NCI-H82 treated with DMSO at 0.1 percent for 48 hours (cell line): Measurements from ENCODE around the gene SDCCAG8.

ENCODE experiments used
- DNase-seq: peaks from one replicate; lab custom pipeline; 2025; ENCODE audit not compliant: unreplicated experiment; lab: John Stamatoyannopoulos, UW

Gene SDCCAG8

GRCh38 chr1:243416495-243416894 lies 160.7 kb downstream of the SDCCAG8 start:
- DNase-seq: no peak

DNA sequence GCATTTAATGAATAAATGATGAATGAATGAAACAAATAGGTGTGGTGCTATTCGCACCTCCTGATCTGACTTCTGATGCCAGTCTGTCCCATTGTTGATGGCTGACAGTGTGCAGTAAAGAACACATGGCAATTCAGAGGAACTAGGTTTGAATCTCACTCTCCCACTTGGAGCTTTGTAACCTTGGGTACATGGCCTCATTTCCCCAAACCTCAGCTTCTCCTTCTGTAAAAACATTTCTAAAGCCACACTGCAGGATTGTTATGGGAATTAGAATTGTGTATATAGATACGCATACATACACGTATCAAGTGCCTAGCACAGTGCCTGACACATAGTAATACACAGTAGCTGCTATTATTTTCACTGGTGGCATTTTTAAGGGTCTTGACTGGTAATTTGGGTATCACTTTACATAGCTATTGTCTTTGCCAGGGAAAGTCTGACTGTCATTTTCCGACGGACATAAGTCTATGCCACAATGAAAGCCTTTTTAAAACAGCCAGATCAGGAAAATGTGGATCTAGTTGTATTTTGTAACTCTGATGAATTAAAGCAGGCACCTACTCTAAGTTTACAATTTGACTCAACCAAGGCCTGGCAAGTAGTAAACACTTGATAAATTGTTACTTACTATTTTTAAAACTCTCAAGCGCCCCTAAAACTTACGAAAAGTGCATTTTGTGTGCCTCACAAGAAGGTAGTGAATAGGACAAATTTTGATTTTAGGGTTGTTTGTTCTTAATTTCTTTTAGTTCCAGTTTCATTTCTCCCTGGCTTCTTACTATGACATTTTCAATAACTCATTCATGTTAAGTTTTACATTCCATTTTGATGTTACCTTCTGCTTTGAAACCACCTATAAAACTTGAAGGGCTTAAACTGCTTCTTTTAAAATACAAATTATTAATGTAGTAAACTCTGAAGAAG lies 164.4 kb downstream of the SDCCAG8 start:
- no peak for DNase-seq

GRCh38 chr1:243420946-243421685 lies 165.3 kb downstream of the SDCCAG8 start:
- no peak for DNase-seq

DNA sequence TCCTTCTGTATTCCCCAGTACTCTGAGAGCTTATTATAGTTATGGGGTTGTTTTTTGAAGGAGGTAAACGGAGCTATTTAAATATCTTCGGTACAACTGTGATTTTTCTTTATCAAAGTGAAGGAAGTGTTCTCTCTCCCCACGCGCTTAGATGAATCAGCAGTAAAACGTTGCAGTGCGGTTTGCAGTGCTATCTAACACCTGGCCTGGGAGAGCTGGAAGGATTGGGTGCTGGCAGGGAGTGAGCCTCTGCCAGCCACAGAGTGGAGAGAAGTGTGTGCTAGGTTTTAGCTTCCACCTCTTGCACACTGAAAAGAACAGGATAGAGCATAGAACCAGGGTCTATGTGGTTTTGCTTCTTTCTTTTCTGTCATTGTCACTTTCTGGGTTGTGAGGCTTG lies 165.9 kb downstream of the SDCCAG8 start:
- DNase-seq: no peak

GRCh38 chr1:243422362-243422761 lies 166.5 kb downstream of the SDCCAG8 start:
- no peak for DNase-seq

- DNase-seq: no peak
Observed at GRCh38 chr1:243428084-243428483, 172.2 kb downstream of the SDCCAG8 start.

DNA sequence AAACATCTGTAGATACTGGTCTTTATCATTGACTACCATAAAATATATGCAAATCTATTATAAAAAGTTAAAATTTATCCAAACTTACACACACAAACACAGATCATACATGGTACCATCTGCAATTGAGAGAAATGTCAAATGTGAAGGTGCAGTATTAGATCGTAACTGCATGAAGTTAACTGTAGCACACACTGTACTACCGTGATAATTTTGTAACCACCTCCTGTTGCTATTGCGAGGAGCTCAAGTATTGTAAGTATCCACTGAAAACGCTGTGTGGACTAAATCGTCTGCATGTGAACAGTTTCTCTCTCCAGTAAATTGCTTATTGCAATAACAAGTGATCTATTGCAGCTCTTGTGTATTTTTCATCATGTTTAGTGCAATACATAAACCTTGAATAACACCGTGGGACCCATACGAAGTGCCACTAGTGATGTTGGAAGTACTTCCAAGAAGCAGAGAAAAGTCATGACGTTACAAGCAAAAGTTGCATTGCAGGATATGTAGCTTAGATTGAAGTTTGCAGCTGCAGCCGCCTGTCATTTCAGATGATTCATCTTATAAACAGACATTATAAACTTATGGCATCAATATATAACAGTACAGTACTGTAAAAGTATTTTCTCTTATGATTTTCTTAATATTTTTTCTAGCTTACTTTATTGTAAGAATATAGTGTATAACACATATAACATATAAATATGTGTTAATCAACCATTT lies 172.9 kb downstream of the SDCCAG8 start:
- no peak for DNase-seq

- DNase-seq: no peak
Observed at GRCh38 chr1:243431591-243431990, 175.8 kb downstream of the SDCCAG8 start.

GRCh38 chr1:243432136-243432535 lies 176.3 kb downstream of the SDCCAG8 start:
- peak; percentile 66 for DNase-seq

- no peak for DNase-seq
Observed at GRCh38 chr1:243433737-243434370, 178.0 kb downstream of the SDCCAG8 start.

DNA sequence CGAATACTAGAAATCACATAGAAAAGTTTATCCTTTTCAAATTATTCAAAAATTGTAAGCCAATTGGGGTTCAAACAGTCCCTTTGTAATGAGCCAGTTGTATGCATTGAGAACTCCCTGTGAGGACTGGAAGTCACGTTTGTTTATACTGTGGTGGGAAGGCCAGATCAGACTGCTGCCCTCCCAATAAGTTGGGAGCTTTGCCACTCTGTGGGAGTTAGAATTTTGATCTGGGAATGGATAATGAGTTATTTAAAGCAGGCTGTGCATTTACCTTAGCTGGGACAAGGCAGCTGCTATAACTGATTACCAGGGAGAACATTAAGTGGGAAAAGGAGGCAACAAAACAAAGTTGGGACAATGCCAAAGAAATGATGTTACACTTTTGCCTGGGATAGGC lies 178.8 kb downstream of the SDCCAG8 start:
- no peak for DNase-seq

DNA sequence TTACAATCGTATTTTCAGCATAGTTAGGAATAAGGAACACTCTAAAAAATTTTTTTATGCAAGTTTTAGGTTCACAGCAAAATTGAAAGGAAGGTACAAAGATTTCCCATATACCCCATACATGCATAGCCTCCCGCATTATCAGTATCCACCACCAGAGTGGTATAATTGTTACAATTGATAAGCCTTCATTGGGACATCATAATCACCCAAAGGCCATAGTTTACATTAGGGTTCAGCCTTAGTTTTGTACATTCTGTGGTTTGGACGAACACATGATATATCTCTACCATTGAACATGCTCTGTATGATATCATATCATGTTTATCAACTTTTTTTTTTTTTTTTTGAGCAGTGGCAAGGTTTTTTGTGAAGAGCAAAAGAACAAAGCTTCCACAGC lies 180.0 kb downstream of the SDCCAG8 start:
- no peak for DNase-seq

DNA sequence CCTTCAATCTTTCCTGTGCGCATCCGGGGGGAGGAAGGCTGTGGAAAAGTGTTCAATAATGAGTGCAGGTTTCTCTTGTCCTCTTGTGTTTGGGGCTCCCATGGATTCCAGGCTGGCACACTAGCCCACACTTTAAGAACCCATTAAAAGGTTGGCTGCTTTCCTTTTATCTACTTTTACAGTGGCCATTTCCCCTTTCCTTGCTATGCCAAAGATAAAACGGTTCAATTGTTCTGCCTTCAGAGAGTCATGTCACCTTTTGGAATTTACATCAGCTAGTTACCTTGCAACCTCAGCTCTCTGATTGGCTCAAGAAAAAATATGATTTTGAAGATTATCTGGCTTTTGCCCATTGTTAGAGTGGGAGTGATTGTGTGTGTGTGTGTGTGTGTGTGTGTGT lies 182.3 kb downstream of the SDCCAG8 start:
- no peak for DNase-seq

GRCh38 chr1:243438815-243439214 lies 183.0 kb downstream of the SDCCAG8 start:
- no peak for DNase-seq

GRCh38 chr1:243440406-243440805 lies 184.6 kb downstream of the SDCCAG8 start:
- no peak for DNase-seq

- no peak for DNase-seq
Observed at GRCh38 chr1:243441601-243442000, 185.8 kb downstream of the SDCCAG8 start.

GRCh38 chr1:243443557-243443956 lies 187.7 kb downstream of the SDCCAG8 start:
- DNase-seq: no peak

GRCh38 chr1:243447347-243447746 lies 191.5 kb downstream of the SDCCAG8 start:
- DNase-seq: no peak

GRCh38 chr1:243447844-243448243 lies 192.0 kb downstream of the SDCCAG8 start:
- no peak for DNase-seq

DNA sequence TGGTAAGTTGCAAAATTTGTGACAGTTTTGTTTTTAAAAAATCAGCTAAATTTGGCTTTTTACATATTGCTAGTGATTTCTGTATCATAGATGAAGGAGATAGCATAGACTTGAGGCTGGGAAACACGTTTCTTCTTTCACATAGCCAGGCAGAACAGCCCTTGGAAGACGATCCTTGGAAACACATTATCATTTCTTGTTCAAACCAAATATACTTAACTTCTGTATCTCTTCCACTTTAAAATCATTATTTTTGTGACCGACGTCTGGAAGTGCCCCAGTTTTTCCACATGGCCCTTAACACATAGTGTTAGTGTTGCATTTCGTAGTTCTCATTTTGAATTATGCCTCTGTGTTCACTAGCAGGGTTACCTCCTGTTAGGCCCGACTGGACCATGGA lies 193.5 kb downstream of the SDCCAG8 start:
- DNase-seq: no peak

GRCh38 chr1:243452092-243452491 lies 196.3 kb downstream of the SDCCAG8 start:
- no peak for DNase-seq
